ENCODE results near the gene SH2D2A. TPM values are rescaled to one million over a fixed set of nuclear protein-coding genes. Genes with fewer than 3 reads are reported as not detected.

Gene SH2D2A
- total and polyA plus RNA-seq, 9 of the 15 experiments (the other 6 are each of a cell fraction or from before 2014, with no cell fraction given) = 0.89 to 33.6 (median 6.9) TPM

DNA sequence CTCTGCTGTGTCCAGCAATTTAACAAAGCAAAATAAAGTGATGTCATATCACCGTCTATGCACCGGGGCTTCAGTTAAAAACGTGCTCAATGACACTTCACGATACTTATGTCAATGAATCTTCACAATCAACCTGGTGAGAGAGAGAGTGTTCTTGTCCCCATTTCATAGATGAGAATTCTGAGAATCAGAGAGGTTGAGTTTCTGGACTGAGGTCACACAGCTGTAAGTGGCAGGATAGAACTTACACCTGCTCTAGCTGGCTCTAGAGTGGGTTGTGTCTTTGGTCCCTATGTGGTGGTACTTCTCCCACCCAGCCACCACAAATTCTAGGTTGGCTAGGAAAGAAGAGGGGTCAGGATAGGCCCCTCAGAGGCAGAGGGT, 49.2 kb upstream of the SH2D2A start (continued):
- TF ChIP-seq, protein P1, sequence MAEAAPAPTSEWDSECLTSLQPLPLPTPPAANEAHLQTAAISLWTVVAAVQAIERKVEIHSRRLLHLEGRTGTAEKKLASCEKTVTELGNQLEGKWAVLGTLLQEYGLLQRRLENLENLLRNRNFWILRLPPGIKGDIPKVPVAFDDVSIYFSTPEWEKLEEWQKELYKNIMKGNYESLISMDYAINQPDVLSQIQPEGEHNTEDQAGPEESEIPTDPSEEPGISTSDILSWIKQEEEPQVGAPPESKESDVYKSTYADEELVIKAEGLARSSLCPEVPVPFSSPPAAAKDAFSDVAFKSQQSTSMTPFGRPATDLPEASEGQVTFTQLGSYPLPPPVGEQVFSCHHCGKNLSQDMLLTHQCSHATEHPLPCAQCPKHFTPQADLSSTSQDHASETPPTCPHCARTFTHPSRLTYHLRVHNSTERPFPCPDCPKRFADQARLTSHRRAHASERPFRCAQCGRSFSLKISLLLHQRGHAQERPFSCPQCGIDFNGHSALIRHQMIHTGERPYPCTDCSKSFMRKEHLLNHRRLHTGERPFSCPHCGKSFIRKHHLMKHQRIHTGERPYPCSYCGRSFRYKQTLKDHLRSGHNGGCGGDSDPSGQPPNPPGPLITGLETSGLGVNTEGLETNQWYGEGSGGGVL (CRISPR knock-in tag; IDR thresholded peaks at IDR 0.05) = no peak
- TF ChIP-seq RBM25 (IDR thresholded peaks at IDR 0.05; ENCODE audit: low read depth, low read length, severe bottlenecking) = peak; percentile 94
- TF ChIP-seq KLF16 (IDR thresholded peaks at IDR 0.05) = no peak
- no peak for TF ChIP-seq FOS (IDR thresholded peaks at IDR 0.05; ENCODE audit: extremely low read depth, insufficient read length)
- no peak for TF ChIP-seq ZBTB17 (CRISPR knock-in tag; IDR thresholded peaks at IDR 0.05)
- TF ChIP-seq BRCA1 (IDR thresholded peaks at IDR 0.05) = no peak
- no peak for TF ChIP-seq BRCA1 (CRISPR knock-in tag; IDR thresholded peaks at IDR 0.05)
- TF ChIP-seq IRF2 (CRISPR knock-in tag; IDR thresholded peaks at IDR 0.05) = no peak
- TF ChIP-seq ARHGAP35 (IDR thresholded peaks at IDR 0.05; ENCODE audit: partially characterized antibody) = no peak
- TF ChIP-seq GTF2A2 (tag; IDR thresholded peaks at IDR 0.05) = no peak
- TF ChIP-seq CHD4 (IDR thresholded peaks at IDR 0.05; ENCODE audit: insufficient read depth, insufficient replicate concordance, low read depth, low read length, poor library complexity, severe bottlenecking) = peak; percentile 70
- peak; percentile 30; the same call in 1 of the 2 replicates for TF ChIP-seq GTF2E2 (tag; IDR thresholded peaks at IDR 0.05)
- TF ChIP-seq ZNF830 (CRISPR knock-in tag; IDR thresholded peaks at IDR 0.05) = no peak

Data from K562 (cell line).